GM19328 (cell line): Measurements from ENCODE around the gene NECTIN1.

ENCODE experiments used
- ATAC-seq: cut with Tn5 transposase; IDR thresholded peaks from one replicate; pipeline ENCODE4 v1.9.1; 2021; ENCODE audit warnings: mild to moderate bottlenecking, moderate library complexity; ENCODE audit not compliant: unreplicated experiment

Gene NECTIN1

GRCh38 chr11:119714590-119714989 lies 14.4 kb downstream of the NECTIN1 start:
- no peak for ATAC-seq

- no peak for ATAC-seq
Observed at GRCh38 chr11:119714189-119714588, 14.8 kb downstream of the NECTIN1 start.

- no peak for ATAC-seq
Observed at GRCh38 chr11:119713359-119714040, 15.5 kb downstream of the NECTIN1 start.

- no peak for ATAC-seq
Observed at GRCh38 chr11:119712459-119713358, 16.3 kb downstream of the NECTIN1 start.

DNA sequence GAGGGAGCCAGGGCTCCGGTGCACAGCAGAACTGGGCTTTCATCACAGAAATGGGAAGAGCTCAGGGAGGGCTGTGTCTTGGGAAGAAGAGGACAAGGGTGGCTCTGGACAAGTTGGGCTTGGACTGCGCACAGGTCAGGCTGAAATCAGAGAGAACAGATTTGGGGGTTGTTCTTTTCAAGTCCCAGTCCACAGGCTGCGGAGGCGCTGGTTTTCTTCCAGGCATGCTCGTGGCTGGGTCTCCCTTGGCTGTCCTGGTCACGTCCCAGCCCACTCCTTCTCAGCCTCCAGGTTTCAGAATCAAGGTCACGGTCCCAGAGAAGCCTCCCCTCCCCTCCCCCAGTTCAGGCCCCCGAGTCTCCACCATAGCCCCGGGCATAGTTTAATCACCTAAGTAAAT lies 17.0 kb downstream of the NECTIN1 start:
- no peak for ATAC-seq

DNA sequence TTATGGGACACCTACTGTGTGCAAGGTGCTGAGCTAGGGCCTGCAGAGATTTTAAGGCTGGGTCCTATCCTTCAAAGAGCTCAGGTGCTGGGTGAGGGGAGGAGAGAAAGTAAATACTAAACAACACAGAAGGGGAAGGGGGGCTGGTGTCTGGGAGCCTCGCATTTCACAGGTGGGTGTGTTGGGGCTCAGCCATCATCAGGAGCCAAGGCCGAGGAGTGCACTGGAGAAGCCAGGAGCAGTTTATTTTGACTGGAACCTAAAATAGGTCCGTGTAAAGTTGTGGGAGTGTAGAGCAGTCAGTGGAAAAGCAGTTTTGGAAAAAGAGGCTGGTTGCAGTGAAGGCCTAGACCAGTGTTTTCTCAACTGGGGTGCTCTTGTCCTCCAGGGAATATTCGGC lies 17.5 kb downstream of the NECTIN1 start:
- ATAC-seq, result no peak

- no peak for ATAC-seq
Observed at GRCh38 chr11:119710417-119710816, 18.6 kb downstream of the NECTIN1 start.

GRCh38 chr11:119709638-119710346 lies 19.2 kb downstream of the NECTIN1 start:
- no peak for ATAC-seq

GRCh38 chr11:119709171-119709570 lies 19.8 kb downstream of the NECTIN1 start:
- ATAC-seq, result no peak

DNA sequence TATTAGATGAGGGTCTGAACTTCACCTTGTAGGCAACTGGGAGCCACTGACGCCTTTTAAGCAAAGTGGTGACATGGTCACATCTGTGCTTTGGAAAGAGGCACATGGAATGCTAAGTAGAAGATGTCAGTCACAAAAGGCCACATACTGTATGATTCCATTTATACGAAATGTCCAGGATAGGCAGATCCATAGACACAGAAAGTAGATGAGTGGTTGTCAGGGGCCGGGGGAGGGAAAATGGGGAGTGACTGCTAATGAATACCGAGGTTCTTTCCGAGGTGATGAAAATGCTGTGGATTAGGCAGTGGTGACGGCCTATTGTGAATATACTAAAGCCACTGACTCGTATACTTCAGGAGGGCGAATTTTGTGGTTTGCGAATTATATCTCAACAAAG lies 20.6 kb downstream of the NECTIN1 start:
- no peak for ATAC-seq

- no peak for ATAC-seq
Observed at GRCh38 chr11:119706887-119707286, 22.1 kb downstream of the NECTIN1 start.

DNA sequence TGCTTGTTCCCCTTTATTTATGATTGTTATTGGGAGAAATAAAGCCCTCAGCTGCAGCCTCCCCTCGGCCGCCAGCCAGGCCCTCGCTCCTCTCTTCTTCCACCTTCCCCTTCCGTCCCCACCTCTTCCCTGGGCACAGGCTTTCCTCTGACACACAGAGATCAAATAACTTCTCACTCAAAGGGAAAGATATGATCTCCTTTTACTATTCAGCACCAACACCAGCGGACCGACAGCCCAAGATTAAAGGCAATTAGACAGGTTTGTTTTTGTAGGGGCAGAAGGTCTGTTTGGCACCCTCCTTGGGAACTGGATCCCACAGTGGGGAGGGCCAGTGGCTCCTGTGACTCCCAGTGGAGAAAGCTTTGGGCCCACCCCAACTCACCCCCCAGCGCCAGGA lies 23.0 kb downstream of the NECTIN1 start:
- no peak for ATAC-seq

GRCh38 chr11:119705362-119705761 lies 23.6 kb downstream of the NECTIN1 start:
- ATAC-seq, result no peak

- ATAC-seq, result no peak
Observed at GRCh38 chr11:119704849-119705248, 24.2 kb downstream of the NECTIN1 start.

DNA sequence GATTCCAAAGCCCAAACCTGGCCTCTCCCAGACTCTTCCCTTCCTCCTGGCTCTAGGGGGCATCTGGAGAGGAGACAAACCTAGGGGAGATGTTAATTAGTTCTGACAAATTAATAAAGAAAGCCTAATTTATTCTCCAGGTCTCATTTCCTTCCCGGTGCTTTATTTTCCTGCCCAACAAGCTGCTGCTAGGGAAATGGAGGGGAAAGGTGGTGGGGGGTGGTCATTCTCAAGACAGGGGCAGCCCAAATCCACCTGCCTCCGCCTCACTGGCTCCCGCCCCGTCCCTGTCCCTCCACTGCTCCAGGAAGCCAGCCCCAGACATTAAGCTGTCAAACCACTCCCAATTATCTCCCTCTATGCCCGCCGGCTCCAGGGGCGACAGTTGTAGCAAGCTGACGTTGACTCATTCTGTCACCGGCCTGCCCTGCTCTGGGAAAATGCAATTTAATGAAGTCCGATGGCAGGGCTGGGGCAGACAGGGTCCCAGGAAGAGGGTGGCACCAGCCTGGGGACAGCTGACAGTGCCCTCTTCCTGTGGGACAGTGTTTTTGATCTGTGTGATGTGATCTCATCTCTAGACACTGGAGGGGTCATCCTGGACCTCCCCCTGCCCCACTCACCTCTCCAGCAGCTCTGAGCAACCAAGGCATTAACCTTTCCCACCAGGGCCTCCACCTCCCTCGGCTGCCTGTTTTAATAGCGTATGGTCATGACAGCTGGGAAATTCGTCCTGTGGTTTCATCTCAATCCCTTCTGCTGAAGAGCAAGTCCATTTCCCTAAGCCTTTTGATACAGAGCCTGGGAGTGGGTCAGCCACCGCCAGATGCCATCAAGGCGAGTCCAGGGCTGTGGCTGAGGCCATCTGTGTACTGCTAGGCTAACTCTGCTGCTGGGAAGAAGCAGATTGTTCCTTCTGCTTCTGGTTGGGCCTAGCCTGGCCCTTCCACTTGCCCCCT lies 27.1 kb downstream of the NECTIN1 start:
- ATAC-seq, result no peak

- ATAC-seq, result no peak
Observed at GRCh38 chr11:119700536-119701346, 28.3 kb downstream of the NECTIN1 start.

DNA sequence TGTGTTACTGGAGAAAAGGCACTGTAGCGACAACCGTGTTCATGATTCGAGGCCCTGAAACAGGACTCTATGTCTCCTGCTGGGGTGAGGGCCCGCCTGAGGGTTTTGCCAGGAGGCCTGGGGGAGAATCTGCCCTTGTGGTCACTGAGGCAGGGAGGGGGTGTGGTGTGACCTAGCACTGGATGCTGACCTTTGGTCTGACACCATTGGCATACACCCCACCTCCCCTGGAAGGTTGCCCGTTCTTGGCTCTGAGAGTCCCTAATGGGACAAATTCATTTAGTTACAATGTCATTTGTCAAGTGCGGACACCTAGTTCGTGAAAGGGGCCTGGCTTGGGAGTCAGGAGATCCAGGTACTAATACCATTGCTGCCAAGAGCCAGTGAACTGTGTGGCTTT lies 29.0 kb downstream of the NECTIN1 start:
- no peak for ATAC-seq

DNA sequence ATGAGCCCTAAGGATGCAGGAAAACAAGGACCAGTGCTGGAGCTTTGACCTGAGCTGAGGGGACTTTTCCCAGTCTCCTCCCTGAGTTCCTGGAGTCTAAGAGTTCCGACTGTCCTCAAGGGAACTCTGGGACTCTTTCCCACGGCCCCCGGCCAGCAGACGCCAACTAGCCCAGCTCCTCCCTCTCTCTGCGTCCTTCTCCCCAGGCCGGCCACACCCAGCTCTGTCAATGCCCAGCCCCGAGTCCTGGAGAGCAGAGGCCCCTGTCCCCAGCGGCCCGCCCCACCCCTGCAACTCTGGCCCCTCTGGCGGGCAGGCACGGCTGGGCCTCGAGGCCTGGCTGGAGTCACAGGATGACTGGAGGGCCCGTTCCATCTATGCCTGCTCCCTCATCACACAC lies 29.8 kb downstream of the NECTIN1 start:
- ATAC-seq, result no peak

DNA sequence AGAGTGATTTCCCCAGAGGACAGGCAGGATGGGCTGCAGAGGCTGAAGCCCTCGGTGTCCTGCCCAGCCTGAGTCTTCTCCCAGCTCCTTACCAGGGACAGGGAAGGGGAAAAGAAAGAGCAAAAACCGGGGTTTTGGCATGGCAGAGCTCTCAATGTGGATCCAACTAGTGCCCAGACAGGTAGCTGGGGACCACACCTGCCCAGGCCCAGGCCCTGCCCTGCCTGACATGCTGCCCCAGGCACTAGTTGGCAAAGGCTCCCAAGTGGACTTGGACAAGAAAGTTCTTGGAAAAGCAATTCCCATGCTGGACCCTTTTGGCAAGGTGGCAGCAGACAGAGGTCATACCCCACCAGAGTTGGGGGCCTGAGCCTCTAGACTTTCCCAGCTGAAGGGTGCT lies 31.1 kb downstream of the NECTIN1 start:
- ATAC-seq, result no peak

DNA sequence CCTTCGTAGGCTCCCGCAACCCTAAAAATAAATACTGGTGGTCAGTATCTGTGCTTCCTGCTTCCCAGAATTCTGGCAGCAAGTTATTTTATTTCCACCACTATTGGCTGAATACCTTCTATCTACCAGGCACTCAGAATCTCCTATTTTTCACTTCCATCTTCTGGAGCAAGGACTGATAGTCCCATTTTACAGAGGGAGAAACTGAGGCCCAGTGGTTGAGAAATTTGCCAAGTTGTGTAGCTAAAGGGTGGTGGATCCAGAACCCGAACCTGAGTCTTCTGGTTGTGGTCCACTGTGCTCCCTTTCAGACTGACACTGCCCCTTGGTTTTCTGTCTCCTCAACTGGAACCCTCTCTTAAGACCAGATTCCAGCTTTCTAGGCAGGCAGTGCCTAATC lies 31.6 kb downstream of the NECTIN1 start:
- no peak for ATAC-seq
